ENCODE measurements around the gene CDPF1. TPM values are rescaled to one million over a fixed set of nuclear protein-coding genes. Genes with fewer than 3 reads are reported as not detected.

Gene CDPF1
- total RNA-seq, 1 donor from 2014 or later = 11.1 TPM

DNA sequence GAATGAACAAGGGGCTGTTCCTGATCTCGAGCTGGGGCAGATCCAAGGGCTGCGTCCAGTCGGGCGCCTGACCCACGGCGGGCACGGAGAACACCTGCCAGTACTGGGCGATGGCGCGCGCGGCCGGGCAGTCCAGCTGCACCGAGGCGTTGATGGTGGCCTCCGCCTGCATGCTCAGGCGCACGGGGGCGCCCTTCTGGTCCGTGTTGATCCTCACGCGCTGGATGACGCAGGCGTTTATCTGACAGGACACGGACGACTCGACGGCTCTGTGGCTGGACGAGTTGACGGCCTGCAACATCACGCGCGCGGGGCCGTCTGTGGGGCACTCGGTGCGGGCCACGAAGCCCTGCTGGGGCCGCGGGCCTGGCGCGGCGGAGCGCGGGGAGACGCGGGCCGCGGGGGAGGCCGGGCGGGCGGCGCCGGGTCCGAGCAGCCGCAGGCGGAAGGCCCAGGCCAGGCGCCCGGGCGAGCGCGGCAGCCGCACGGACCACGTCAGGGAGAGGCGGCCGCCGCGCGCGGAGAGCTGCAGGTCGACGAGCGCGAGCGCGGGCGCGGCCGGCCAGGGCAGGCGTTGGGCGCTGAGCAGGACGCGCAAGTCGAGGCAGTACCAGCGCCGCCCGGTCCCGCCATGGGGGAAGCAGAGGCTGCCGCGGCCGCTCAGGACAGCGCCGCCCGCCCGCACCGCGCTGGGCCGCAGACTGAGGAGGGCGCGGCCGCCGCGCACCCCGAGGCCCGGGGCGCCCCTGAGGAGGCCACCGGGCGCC lies 12.5 kb upstream of the CDPF1 start:
- H3K27ac Mint-ChIP-seq (ENCODE audit: unreplicated experiment) = no peak overlapping the region
- no peaks in the 10 kb centered on the region for H3K36me3 Mint-ChIP-seq (ENCODE audit: unreplicated experiment)
- H3K4me3 Mint-ChIP-seq (ENCODE audit: unreplicated experiment) = peak overlapping the region; percentile 44
- peaks cover 35% of the 10 kb centered on the region for H3K27me3 Mint-ChIP-seq (ENCODE audit: unreplicated experiment)
- TF ChIP-seq, protein P1, sequence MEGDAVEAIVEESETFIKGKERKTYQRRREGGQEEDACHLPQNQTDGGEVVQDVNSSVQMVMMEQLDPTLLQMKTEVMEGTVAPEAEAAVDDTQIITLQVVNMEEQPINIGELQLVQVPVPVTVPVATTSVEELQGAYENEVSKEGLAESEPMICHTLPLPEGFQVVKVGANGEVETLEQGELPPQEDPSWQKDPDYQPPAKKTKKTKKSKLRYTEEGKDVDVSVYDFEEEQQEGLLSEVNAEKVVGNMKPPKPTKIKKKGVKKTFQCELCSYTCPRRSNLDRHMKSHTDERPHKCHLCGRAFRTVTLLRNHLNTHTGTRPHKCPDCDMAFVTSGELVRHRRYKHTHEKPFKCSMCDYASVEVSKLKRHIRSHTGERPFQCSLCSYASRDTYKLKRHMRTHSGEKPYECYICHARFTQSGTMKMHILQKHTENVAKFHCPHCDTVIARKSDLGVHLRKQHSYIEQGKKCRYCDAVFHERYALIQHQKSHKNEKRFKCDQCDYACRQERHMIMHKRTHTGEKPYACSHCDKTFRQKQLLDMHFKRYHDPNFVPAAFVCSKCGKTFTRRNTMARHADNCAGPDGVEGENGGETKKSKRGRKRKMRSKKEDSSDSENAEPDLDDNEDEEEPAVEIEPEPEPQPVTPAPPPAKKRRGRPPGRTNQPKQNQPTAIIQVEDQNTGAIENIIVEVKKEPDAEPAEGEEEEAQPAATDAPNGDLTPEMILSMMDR (IDR thresholded peaks at IDR 0.05) = peak; percentile 36
- peaks cover 8% of the 10 kb centered on the region for H3K9me3 Mint-ChIP-seq (ENCODE audit: unreplicated experiment)
- no peak for DNase-seq (ENCODE audit: extremely low spot score, unreplicated experiment)
- H3K4me1 Mint-ChIP-seq (ENCODE audit: unreplicated experiment) = peaks cover 7% of the 10 kb centered on the region

GRCh38 chr22:46260038-46260437 lies 9.9 kb upstream of the CDPF1 start:
- no peak for DNase-seq (ENCODE audit: extremely low spot score, unreplicated experiment)
- peaks cover 35% of the 10 kb centered on the region for H3K27me3 Mint-ChIP-seq (ENCODE audit: unreplicated experiment)
- H3K27ac Mint-ChIP-seq (ENCODE audit: unreplicated experiment) = no peak overlapping the region
- no peak overlapping the region for H3K4me3 Mint-ChIP-seq (ENCODE audit: unreplicated experiment)
- H3K4me1 Mint-ChIP-seq (ENCODE audit: unreplicated experiment) = no peaks in the 10 kb centered on the region
- H3K36me3 Mint-ChIP-seq (ENCODE audit: unreplicated experiment) = no peaks in the 10 kb centered on the region
- TF ChIP-seq, protein P1 (IDR thresholded peaks at IDR 0.05) = no peak
- peaks cover 13% of the 10 kb centered on the region for H3K9me3 Mint-ChIP-seq (ENCODE audit: unreplicated experiment)

DNA sequence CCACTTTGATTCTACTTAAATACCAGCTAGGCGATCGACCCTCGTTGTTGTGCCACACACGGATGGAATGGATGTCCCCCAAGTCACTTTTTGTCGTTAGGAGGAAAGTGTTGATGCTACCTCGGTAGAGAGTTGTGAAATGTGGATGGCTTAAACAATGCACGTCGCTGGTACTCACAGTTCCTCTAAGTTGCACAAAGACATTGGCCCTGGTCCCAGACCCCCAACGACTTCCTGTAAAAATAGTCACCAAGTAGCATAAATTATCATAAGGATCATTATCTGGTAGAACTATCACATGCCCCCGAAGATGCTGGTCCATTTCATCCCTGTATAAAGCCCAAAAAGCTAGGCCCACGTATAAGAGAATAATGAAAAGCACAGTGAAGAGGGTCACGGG lies 9.3 kb upstream of the CDPF1 start:
- DNase-seq (ENCODE audit: extremely low spot score, unreplicated experiment) = no peak
- Mint-ChIP-seq H3K9me3 (ENCODE audit: unreplicated experiment) (peaks cover 13% of the 10 kb centered on the region), H3K36me3 (ENCODE audit: unreplicated experiment) (no peaks in the 10 kb centered on the region), H3K27ac (ENCODE audit: unreplicated experiment) (no peak overlapping the region), H3K4me3 (ENCODE audit: unreplicated experiment) (no peak overlapping the region), H3K4me1 (ENCODE audit: unreplicated experiment) (no peaks in the 10 kb centered on the region), H3K27me3 (ENCODE audit: unreplicated experiment) (peaks cover 35% of the 10 kb centered on the region)
- TF ChIP-seq, protein P1 (IDR thresholded peaks at IDR 0.05) = no peak

DNA sequence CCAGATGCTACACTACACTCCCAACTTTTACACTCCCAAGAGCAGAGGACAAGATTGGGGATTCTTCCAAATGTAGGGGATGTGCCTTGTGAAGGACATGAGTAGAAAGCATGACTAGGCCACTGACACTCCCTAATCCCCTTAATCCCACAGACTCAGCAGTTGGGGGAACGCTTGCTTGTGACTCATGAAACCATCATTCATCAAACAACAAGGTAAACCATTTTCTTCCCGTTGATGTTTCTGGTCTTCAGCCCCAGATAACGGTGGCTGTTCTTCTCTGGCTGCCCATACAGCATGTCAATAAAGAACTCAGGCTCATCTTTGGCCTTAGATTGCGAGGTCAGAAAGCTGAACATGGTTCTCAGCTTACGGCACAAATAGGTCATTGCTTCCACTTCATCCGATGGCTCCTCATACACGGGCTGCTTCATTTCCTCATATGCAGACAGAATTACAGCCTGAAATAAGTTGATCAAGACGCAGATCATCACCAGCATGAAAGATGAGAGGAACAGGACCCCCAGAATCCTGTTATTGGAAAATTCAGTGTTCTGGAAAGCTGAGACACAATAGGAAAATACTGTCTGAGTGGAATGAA lies 6.4 kb upstream of the CDPF1 start:
- TF ChIP-seq, protein P1 (IDR thresholded peaks at IDR 0.05) = no peak
- Mint-ChIP-seq H3K4me3 (ENCODE audit: unreplicated experiment) (no peak overlapping the region), H3K27me3 (ENCODE audit: unreplicated experiment) (peaks cover 26% of the 10 kb centered on the region), H3K4me1 (ENCODE audit: unreplicated experiment) (peaks cover 4% of the 10 kb centered on the region), H3K27ac (ENCODE audit: unreplicated experiment) (no peak overlapping the region), H3K36me3 (ENCODE audit: unreplicated experiment) (no peaks in the 10 kb centered on the region), H3K9me3 (ENCODE audit: unreplicated experiment) (peaks cover 13% of the 10 kb centered on the region)
- no peak for DNase-seq (ENCODE audit: extremely low spot score, unreplicated experiment)

GRCh38 chr22:46251816-46252380 lies 1.8 kb upstream of the CDPF1 start:
- Mint-ChIP-seq H3K9me3 (ENCODE audit: unreplicated experiment) (no peaks in the 10 kb centered on the region), H3K4me3 (ENCODE audit: unreplicated experiment) (peak overlapping the region; percentile 77), H3K27ac (ENCODE audit: unreplicated experiment) (no peak overlapping the region), H3K27me3 (ENCODE audit: unreplicated experiment) (no peaks in the 10 kb centered on the region), H3K4me1 (ENCODE audit: unreplicated experiment) (peaks cover 16% of the 10 kb centered on the region), H3K36me3 (ENCODE audit: unreplicated experiment) (no peaks in the 10 kb centered on the region)
- TF ChIP-seq, protein P1 (IDR thresholded peaks at IDR 0.05) = no peak
- no peak for DNase-seq (ENCODE audit: extremely low spot score, unreplicated experiment)
